Endothelial cell of umbilical vein (primary cell): ENCODE data around the gene DLGAP1. TPM values are rescaled to one million over a fixed set of nuclear protein-coding genes. Genes with fewer than 3 reads are reported as not detected.

Experiments used
- BruUV-seq: library from RNA; stranded (reverse); fragments of 400-500 nt; replicated peaks from 2 replicates; lab custom pipeline; 2021; lab: Mats Ljungman, UMichigan
- CTCF ChIA-PET: fragments of 300-600, 350-600 bp; sonication (Branson Sonifier 250); formaldehyde crosslinking; loops from one replicate; lab custom pipeline; 2021; ENCODE audit warnings: antibody characterized with exemption, inconsistent platforms; lab: Charles Lee
- POLR2A ChIA-PET: fragments of 300-600, 350-600 bp; sonication (Branson Sonifier 250); formaldehyde crosslinking; loops from one replicate; lab custom pipeline; 2021; ENCODE audit warnings: antibody characterized with exemption, inconsistent platforms; lab: Charles Lee
- DNase-seq: peaks from one replicate; pipeline ENCODE4 v3.0.0-alpha.2; 2011; ENCODE audit warnings: low read depth, low spot score
- FAIRE-seq: peaks from 2 replicates; lab custom pipeline; 2011; peaks lifted over from hg19 to GRCh38; lab: Jason Lieb, UNC
- H2AFZ ChIP-seq: 2 replicates; pipeline ENCODE4 v1.6.0; 2012; ENCODE audit warnings: low read depth, low read length, control low read depth, inconsistent platforms
- H3K27ac ChIP-seq: 2 replicates; pipeline ENCODE4 v1.5.1; 2011; ENCODE audit warnings: low read depth, mild to moderate bottlenecking, control low read depth, low read length, moderate library complexity; ENCODE audit not compliant: insufficient read depth
- H3K27me3 ChIP-seq, 2 experiments: 2 replicates each; pipeline versions ENCODE4 v1.6.0 to v1.6.1; 2011; ENCODE audit warnings: low read length in 2 of 2, mixed read lengths in 1 of 2; ENCODE audit not compliant: control insufficient read depth in 2 of 2, insufficient read depth in 2 of 2
- H3K36me3 ChIP-seq, 2 experiments: 2 replicates in 1 of 2; 3 replicates in 1 of 2; pipeline ENCODE4 v1.5.1; 2011; ENCODE audit warnings: low read length in 2 of 2, mild to moderate bottlenecking in 1 of 2, moderate library complexity in 1 of 2; ENCODE audit not compliant: control insufficient read depth in 2 of 2, insufficient read depth in 2 of 2; ENCODE audit errors: extremely low read depth in 1 of 2
- H3K4me1 ChIP-seq: 3 replicates; pipeline ENCODE4 v1.5.1; 2011; ENCODE audit warnings: mild to moderate bottlenecking, low read length; ENCODE audit not compliant: control insufficient read depth, insufficient read depth; ENCODE audit errors: extremely low read depth
- H3K4me2 ChIP-seq: 2 replicates; pipeline ENCODE4 v1.6.1; 2011; ENCODE audit warnings: low read length, control low read depth, mixed read lengths; ENCODE audit not compliant: insufficient read depth
- H3K4me3 ChIP-seq, 3 experiments: fragments of 200-600 bp in 1 of 3; sonication (generic), shearing (Covaris generic) in 1 of 3; replicated peaks in 1 of 3; 2 replicates each; pipeline ENCODE4 v1.5.1; 2011 to 2016; ENCODE audit warnings: control low read depth in 3 of 3, low read length in 3 of 3, mild to moderate bottlenecking in 2 of 3, inconsistent platforms in 1 of 3, low read depth in 1 of 3, moderate library complexity in 1 of 3; ENCODE audit not compliant: insufficient read depth in 1 of 3
- H3K79me2 ChIP-seq: 2 replicates; pipeline ENCODE4 v1.6.0; 2012; ENCODE audit warnings: low read length, inconsistent platforms; ENCODE audit not compliant: control insufficient read depth, insufficient read depth
- H3K9ac ChIP-seq: replicated peaks from 2 replicates; pipeline ENCODE3; 2011; ENCODE audit warnings: low read length, control low read depth; ENCODE audit not compliant: insufficient read depth; ENCODE audit errors: extremely low read depth
- H3K9me1 ChIP-seq: replicated peaks from 3 replicates; pipeline ENCODE4 v1.6.0; 2011; ENCODE audit warnings: mild to moderate bottlenecking, low read length; ENCODE audit not compliant: control insufficient read depth, insufficient read depth; ENCODE audit errors: extremely low read depth
- H3K9me3 ChIP-seq: replicated peaks from 2 replicates; pipeline ENCODE4 v1.5.1; 2012; ENCODE audit warnings: low read length, inconsistent platforms; ENCODE audit not compliant: control insufficient read depth, insufficient read depth
- H4K20me1 ChIP-seq: replicated peaks from 2 replicates; pipeline ENCODE3; 2011; ENCODE audit warnings: mild to moderate bottlenecking, low read length; ENCODE audit not compliant: control insufficient read depth, insufficient read depth; ENCODE audit errors: extremely low read depth
- CTCF ChIP-seq, 2 donors: IDR thresholded peaks; 1 replicate in 1 of 2; 2 replicates in 1 of 2; pipeline ENCODE4 v1.5.1; 2011; ENCODE audit warnings: low read length in 2 of 2, mild to moderate bottlenecking in 2 of 2, moderate library complexity in 2 of 2, control low read depth in 1 of 2, inconsistent platforms in 1 of 2, low read depth in 1 of 2; ENCODE audit not compliant: insufficient read depth in 1 of 2; ENCODE audit errors: extremely low read depth in 1 of 2
- EZH2 ChIP-seq: IDR thresholded peaks from 2 replicates; pipeline ENCODE4 v1.6.1; 2012; ENCODE audit warnings: borderline replicate concordance, low read depth, mild to moderate bottlenecking, moderate library complexity, low read length, inconsistent platforms; ENCODE audit not compliant: severe bottlenecking
- FOS ChIP-seq: IDR thresholded peaks from 2 replicates; pipeline ENCODE4 v1.6.1; 2011; ENCODE audit warnings: mild to moderate bottlenecking, low read length, moderate library complexity, borderline replicate concordance; ENCODE audit not compliant: insufficient read depth
- GATA2 ChIP-seq: IDR thresholded peaks from 2 replicates; pipeline ENCODE4 v1.7.0; 2011; ENCODE audit warnings: low read depth, mild to moderate bottlenecking, moderate library complexity, mixed read lengths, low read length; ENCODE audit not compliant: insufficient read length, insufficient read depth
- JUN ChIP-seq: IDR thresholded peaks from 2 replicates; pipeline ENCODE4 v1.6.1; 2011; ENCODE audit warnings: borderline replicate concordance, low read depth; ENCODE audit not compliant: insufficient read length, insufficient read depth
- MAX ChIP-seq: IDR thresholded peaks from 2 replicates; pipeline ENCODE4 v1.6.1; 2011; ENCODE audit not compliant: insufficient read depth, insufficient read length
- MYC ChIP-seq: IDR thresholded peaks from one replicate; pipeline ENCODE4 v1.6.1; 2011; ENCODE audit warnings: mild to moderate bottlenecking, low read depth, low read length
- POLR2A ChIP-seq: IDR thresholded peaks from 2 replicates; pipeline ENCODE4 v1.6.1; 2012; ENCODE audit warnings: low read depth, mild to moderate bottlenecking, control low read depth, low read length
- POLR2AphosphoS5 ChIP-seq: IDR thresholded peaks from 2 replicates; pipeline ENCODE4 v1.6.1; 2012; ENCODE audit warnings: low read depth, mild to moderate bottlenecking, control low read depth, low read length, moderate library complexity; ENCODE audit not compliant: insufficient read depth
- dilution Hi-C: fragments of 300-500 bp; cut with MboI; formaldehyde crosslinking; loops from one replicate; pipeline ENCODE4 v1.15.0; 2019; ENCODE audit warnings: low sequenced_read_pairs; ENCODE audit not compliant: extremely low pct_ligation_motif_present
- intact Hi-C: fragments of 100-400 bp; cut with micrococcal nuclease; formaldehyde crosslinking; loops from one replicate; pipeline ENCODE4 v1.10.0; 2022
- polyA plus RNA-seq, 4 experiments: library from polyadenylated mRNA; depleted of rRNA in 3 of 4; stranded (reverse) in 3 of 4; unstranded in 1 of 4; fragments of >200 nt; gene quantifications; 2 replicates each; pipeline versions ENCODE4 v1.2.1 to v1.2.3, GENCODE V29; 2011 to 2012; ENCODE audit warnings: missing spikeins in 1 of 4
- total RNA-seq: library from RNA; stranded (reverse); gene quantifications from 2 replicates; pipeline ENCODE4 v1.2.3, GENCODE V29; 2021

The DLGAP1 gene
- total and polyA plus RNA-seq, 2 donors (not counting 3 experiments of a cell fraction or from before 2014, with no cell fraction given): 0.04 TPM; not detected in 1

- Histone ChIP-seq H4K20me1 (no peaks in the 10 kb centered on the region), H3K4me1 (no peaks in the 10 kb centered on the region), H3K9me1 (no peaks in the 10 kb centered on the region), H3K9me3 (no peaks in the 10 kb centered on the region), H3K27me3 (no peaks in the 10 kb centered on the region), H3K27ac (no peak overlapping the region), H3K4me3 (no peak overlapping the region), H3K9ac (no peak overlapping the region), H3K79me2 (no peaks in the 10 kb centered on the region), H3K4me2 (no peak overlapping the region), H3K36me3 (no peaks in the 10 kb centered on the region), H2AFZ (no peak overlapping the region)
- intact Hi-C loops (no loop called here), dilution Hi-C loops (no loop called here)
- TF ChIP-seq MYC (no peak), MAX (no peak), GATA2 (no peak), JUN (no peak), FOS (no peak), POLR2AphosphoS5 (no peak), POLR2A (no peak), CTCF (IDR thresholded peaks at IDR 0.05; ENCODE audit: extremely low read depth in 1 of 2, insufficient read depth in 1 of 2, low read depth in 1 of 2, low read length in 2 of 2) (no peak), EZH2 (no peak)
- ChIA-PET CTCF (interaction anchor here (0.8 to 1.6 kb wide), 5 partner anchors 17 to 348 kb away, joined by 3 to 15 read pairs (median 3); no protein-coding TSS in a partner anchor), POLR2A (no interaction called here)
- BruUV-seq: no TSS peak
- no peak for FAIRE-seq
- DNase-seq: no peak
Measured at GRCh38 chr18:3720159-3720558, 734.9 kb downstream of the DLGAP1 start.
